ENCODE measurements around the gene ZKSCAN7.
"Not testable (repeated sequence)": the region's sequence is repeated elsewhere in the genome, so short reads cannot be mapped to it uniquely, and the experiment has no call there.

ZKSCAN7 gene

GRCh38 chr3:44577354-44577952 lies 22.5 kb downstream of the ZKSCAN7 start:
- DNase-seq (ENCODE audit: low spot score) = not testable (repeated sequence)

DNA sequence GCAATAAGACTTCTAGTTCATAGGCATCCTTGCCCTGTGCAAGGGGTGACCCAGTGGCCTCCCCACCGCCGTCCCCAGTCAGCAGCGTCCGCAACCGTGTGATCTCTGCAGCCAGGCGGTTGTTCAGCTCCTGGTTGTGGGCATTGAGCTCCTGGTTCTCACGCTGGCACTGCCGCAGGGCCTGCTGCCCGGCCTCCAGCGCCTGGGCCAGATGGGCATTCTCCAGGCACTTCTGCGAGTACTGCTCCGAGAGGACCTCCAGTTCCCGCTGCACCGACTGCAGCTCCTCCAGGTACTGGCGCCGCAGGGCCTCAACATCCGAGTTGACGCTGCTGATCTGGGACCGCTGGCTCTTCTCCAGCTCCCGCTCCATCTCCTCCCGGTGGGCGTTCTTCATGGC lies 23.3 kb downstream of the ZKSCAN7 start:
- not testable (repeated sequence) for DNase-seq (ENCODE audit: low spot score)

- not testable (repeated sequence) for DNase-seq (ENCODE audit: low spot score)
These were observed 24.0 kb downstream of the ZKSCAN7 start for GRCh38 chr3:44578924-44579515.

DNA sequence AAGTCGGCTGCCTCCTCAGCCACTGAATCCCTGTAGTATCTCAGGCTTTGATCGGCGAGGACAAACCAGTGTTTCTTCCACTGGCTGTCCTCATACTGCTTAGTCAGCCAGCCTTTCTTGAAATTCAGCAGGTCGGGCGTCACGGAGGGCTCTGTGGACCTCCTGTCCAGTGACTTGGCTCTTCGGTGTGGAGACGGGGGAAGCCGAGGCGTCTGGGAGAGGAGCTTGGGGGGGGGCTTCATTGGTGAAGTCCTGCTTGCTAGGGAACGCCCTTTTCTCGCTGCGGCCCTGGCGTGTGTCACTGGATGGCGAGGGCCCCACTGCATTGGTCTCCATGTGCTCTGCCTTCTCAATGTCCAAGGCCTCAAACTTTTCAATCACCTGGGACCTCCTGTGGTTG lies 24.8 kb downstream of the ZKSCAN7 start:
- not testable (repeated sequence) for DNase-seq (ENCODE audit: low spot score)

DNA sequence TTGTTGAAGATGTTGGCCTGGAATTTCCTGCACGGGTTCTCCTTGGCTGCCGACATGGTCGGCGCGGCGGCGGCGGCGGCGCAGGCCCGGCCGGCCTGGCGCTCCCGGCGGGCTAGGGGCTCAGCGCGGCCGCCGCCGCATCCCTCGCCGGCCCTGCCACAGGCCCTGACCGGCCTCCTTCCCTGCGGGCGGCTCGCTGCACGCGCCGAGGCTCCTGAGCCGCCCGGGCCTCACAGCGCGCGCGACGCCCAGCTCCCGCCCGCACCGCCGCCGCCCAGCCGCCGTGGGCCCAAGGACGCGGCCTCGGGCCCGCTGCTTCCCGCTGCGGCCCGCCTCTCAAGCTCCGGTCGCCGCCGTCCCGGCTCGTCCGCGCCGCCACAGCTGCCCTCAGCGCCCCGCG lies 26.0 kb downstream of the ZKSCAN7 start:
- DNase-seq (ENCODE audit: low spot score) = not testable (repeated sequence)

GRCh38 chr3:44584646-44585501 lies 29.9 kb downstream of the ZKSCAN7 start, which contains the start of gene ZNF660:
Gene ZNF660 (plus strand): TSS chr3:44584964. CDS start chr3:44594194, 9,230 bp downstream.
- peak; percentile 55 for DNase-seq (ENCODE audit: low spot score)

DNA sequence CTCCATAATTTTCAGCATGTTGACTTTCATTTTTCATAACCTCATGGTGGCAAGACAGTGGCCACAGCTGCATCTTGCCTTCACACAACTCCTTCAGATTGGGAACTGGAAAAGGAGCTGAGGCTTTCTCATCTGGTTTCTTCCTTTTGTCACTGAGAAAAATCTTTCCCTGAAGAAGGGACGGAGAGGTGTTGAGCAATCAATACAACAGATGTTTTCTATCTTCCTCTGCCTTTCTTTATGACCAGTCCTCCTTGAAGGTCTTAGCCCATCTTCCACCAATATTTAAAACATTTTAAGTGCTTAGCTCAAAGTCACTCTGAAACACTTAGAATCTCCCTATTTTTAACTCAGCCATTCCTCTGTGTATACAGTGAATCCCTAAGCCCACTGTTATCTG lies 41.6 kb downstream of the ZKSCAN7 start:
- no peak for DNase-seq (ENCODE audit: low spot score)

- DNase-seq (ENCODE audit: low spot score) = no peak
These were observed 46.8 kb downstream of the ZKSCAN7 start for GRCh38 chr3:44601749-44602148.

- no peak for DNase-seq (ENCODE audit: low spot score)
These were observed 57.7 kb downstream of the ZKSCAN7 start for GRCh38 chr3:44612678-44613077.
